IMR-90 (cell line): ENCODE measurements around the gene F13A1. TPM values are rescaled to one million over a fixed set of nuclear protein-coding genes. Genes with fewer than 3 reads are reported as not detected.

Experiments
- ATAC-seq: fragments of 200-7000 bp; cut with Tn5 transposase; 2 replicates; pipeline ENCODE4 v1.9.1; 2020; ENCODE audit warnings: low read depth, mild to moderate bottlenecking, moderate library complexity
- BruUV-seq: library from RNA; stranded (reverse); fragments of 400-500 nt; replicated peaks from 2 replicates; lab custom pipeline; 2021; lab: Mats Ljungman, UMichigan
- CTCF ChIA-PET: fragments of 300-600 bp; formaldehyde crosslinking; extraction: SDS; loops from one replicate; lab custom pipeline; 2021; ENCODE audit warnings: antibody characterized with exemption; lab: Yijun Ruan, JAX
- POLR2A ChIA-PET: fragments of 300-600 bp; sonication (Branson Sonifier 250); formaldehyde crosslinking; loops from one replicate; lab custom pipeline; 2022; ENCODE audit warnings: antibody characterized with exemption; ENCODE audit not compliant: unreplicated experiment; lab: Charles Lee
- DNase-seq: peaks from one replicate; pipeline ENCODE4 v3.0.0; 2013
- H2AFZ ChIP-seq: replicated peaks from 2 replicates; pipeline ENCODE3; 2013; ENCODE audit warnings: low read length, mild to moderate bottlenecking; ENCODE audit not compliant: poor library complexity
- H2AK5ac ChIP-seq: 2 replicates; pipeline ENCODE4 v1.6.1; 2013; ENCODE audit warnings: low read depth, low read length, inconsistent platforms
- H2AK9ac ChIP-seq: replicated peaks from 2 replicates; pipeline ENCODE3; 2013; ENCODE audit warnings: mild to moderate bottlenecking, low read depth, low read length, moderate library complexity; ENCODE audit not compliant: poor library complexity
- H2BK120ac ChIP-seq: 2 replicates; pipeline ENCODE4 v1.6.1; 2013; ENCODE audit warnings: low read depth, low read length, inconsistent platforms
- H2BK15ac ChIP-seq: 3 replicates; pipeline ENCODE4 v1.6.1; 2013; ENCODE audit warnings: low read depth, low read length, inconsistent platforms
- H2BK20ac ChIP-seq: 2 replicates; pipeline ENCODE4 v1.6.1; 2013; ENCODE audit warnings: low read depth, mild to moderate bottlenecking, inconsistent platforms, low read length, moderate library complexity
- H2BK5ac ChIP-seq: 2 replicates; pipeline ENCODE4 v1.6.1; 2013; ENCODE audit warnings: mild to moderate bottlenecking, low read depth, low read length, inconsistent platforms; ENCODE audit not compliant: poor library complexity, severe bottlenecking
- H3K14ac ChIP-seq: replicated peaks from 2 replicates; pipeline ENCODE4 v1.6.1; 2013; ENCODE audit warnings: low read depth, low read length, inconsistent platforms
- H3K18ac ChIP-seq: 2 replicates; pipeline ENCODE4 v1.6.1; 2013; ENCODE audit warnings: low read depth, low read length, control low read depth
- H3K23ac ChIP-seq: 2 replicates; pipeline ENCODE4 v1.6.1; 2013; ENCODE audit warnings: low read depth, low read length, inconsistent platforms
- H3K27ac ChIP-seq: 2 replicates; pipeline ENCODE4 v1.5.1; 2013; ENCODE audit warnings: mild to moderate bottlenecking, control low read depth, low read length; ENCODE audit not compliant: insufficient read depth
- H3K27me3 ChIP-seq: 2 replicates; pipeline ENCODE4 v1.6.1; 2013; ENCODE audit warnings: low read length; ENCODE audit not compliant: control insufficient read depth, insufficient read depth
- H3K36me3 ChIP-seq: 2 replicates; pipeline ENCODE4 v1.6.1; 2013; ENCODE audit warnings: low read length, mixed read lengths; ENCODE audit not compliant: control insufficient read depth, insufficient read depth
- H3K4ac ChIP-seq: 2 replicates; pipeline ENCODE4 v1.6.1; 2013; ENCODE audit warnings: low read depth, low read length, inconsistent platforms
- H3K4me1 ChIP-seq: 2 replicates; pipeline ENCODE4 v1.6.1; 2013; ENCODE audit warnings: low read length, mixed read lengths; ENCODE audit not compliant: control insufficient read depth, insufficient read depth
- H3K4me2 ChIP-seq: 2 replicates; pipeline ENCODE4 v1.6.1; 2013; ENCODE audit warnings: low read depth, mild to moderate bottlenecking, control low read depth, low read length, moderate library complexity
- H3K4me3 ChIP-seq: 2 replicates; pipeline ENCODE4 v1.5.1; 2013; ENCODE audit warnings: low read depth, mild to moderate bottlenecking, control low read depth, low read length, moderate library complexity; ENCODE audit not compliant: insufficient read depth
- H3K56ac ChIP-seq: 2 replicates; pipeline ENCODE4 v1.6.1; 2013; ENCODE audit warnings: low read length, inconsistent platforms; ENCODE audit not compliant: insufficient read depth; ENCODE audit errors: extremely low read depth
- H3K79me1 ChIP-seq, 2 experiments: 2 replicates each; pipeline ENCODE4 v1.6.1; 2013; ENCODE audit warnings: low read length in 2 of 2, inconsistent platforms in 1 of 2, low read depth in 1 of 2
- H3K9ac ChIP-seq: 2 replicates; pipeline ENCODE4 v1.6.1; 2013; ENCODE audit warnings: low read depth, low read length, control low read depth
- H3K9me1 ChIP-seq: 2 replicates; pipeline ENCODE4 v1.6.1; 2013; ENCODE audit warnings: low read length, inconsistent platforms; ENCODE audit not compliant: insufficient read depth
- H3K9me3 ChIP-seq: 2 replicates; pipeline ENCODE4 v1.6.1; 2013; ENCODE audit warnings: low read length; ENCODE audit not compliant: control insufficient read depth, insufficient read depth
- H4K20me1 ChIP-seq: 2 replicates; pipeline ENCODE4 v1.6.1; 2013; ENCODE audit warnings: low read length, inconsistent platforms; ENCODE audit not compliant: insufficient read depth
- H4K5ac ChIP-seq: 2 replicates; pipeline ENCODE4 v1.6.1; 2013; ENCODE audit warnings: mild to moderate bottlenecking, low read depth, low read length, control low read depth
- H4K8ac ChIP-seq, 2 experiments: 2 replicates each; pipeline ENCODE4 v1.6.1; 2013; ENCODE audit warnings: low read depth in 2 of 2, low read length in 2 of 2, control low read depth in 1 of 2, inconsistent platforms in 1 of 2
- H4K91ac ChIP-seq: 2 replicates; pipeline ENCODE4 v1.6.1; 2013; ENCODE audit warnings: low read depth, low read length, inconsistent platforms; ENCODE audit not compliant: insufficient read depth
- CHD1 ChIP-seq: IDR thresholded peaks from 2 replicates; pipeline ENCODE4 v1.6.1; 2012; ENCODE audit warnings: low read depth, low read length, improper control_type of control experiment
- CTCF ChIP-seq: conservative IDR thresholded peaks from 2 replicates; pipeline ENCODE4 v1.5.1; 2012; ENCODE audit warnings: mild to moderate bottlenecking, low read depth, low read length, improper control_type of control experiment
- ELK1 ChIP-seq: fragments of 150-350 bp; IDR thresholded peaks from 2 replicates; pipeline ENCODE4 v1.6.1; 2016; ENCODE audit warnings: low read depth, mild to moderate bottlenecking, low read length, moderate library complexity, borderline replicate concordance
- FOS ChIP-seq: fragments of 150-350 bp; IDR thresholded peaks from 2 replicates; pipeline ENCODE4 v1.6.1; 2016; ENCODE audit warnings: low read depth, low read length
- MAZ ChIP-seq: IDR thresholded peaks from 2 replicates; pipeline ENCODE4 v1.6.1; 2012; ENCODE audit warnings: low read depth, mild to moderate bottlenecking, low read length, improper control_type of control experiment, moderate library complexity, borderline replicate concordance
- MXI1 ChIP-seq: IDR thresholded peaks from 2 replicates; pipeline ENCODE4 v1.6.1; 2012; ENCODE audit warnings: low read depth, mild to moderate bottlenecking, low read length, moderate library complexity, borderline replicate concordance
- NFE2L2 ChIP-seq: fragments of 150-350 bp; IDR thresholded peaks from 2 replicates; pipeline ENCODE4 v1.6.1; 2016; ENCODE audit warnings: low read depth, mild to moderate bottlenecking, low read length
- POLR2A ChIP-seq: IDR thresholded peaks from 2 replicates; pipeline ENCODE4 v1.6.1; 2012; ENCODE audit warnings: mild to moderate bottlenecking, low read depth, low read length
- RCOR1 ChIP-seq: IDR thresholded peaks from 2 replicates; pipeline ENCODE4 v1.6.1; 2012; ENCODE audit warnings: mild to moderate bottlenecking, low read length, improper control_type of control experiment; ENCODE audit not compliant: insufficient replicate concordance
- RFX5 ChIP-seq: IDR thresholded peaks from 2 replicates; pipeline ENCODE4 v1.8.0; 2012; ENCODE audit warnings: low read depth, mild to moderate bottlenecking, low read length, moderate library complexity
- WGBS, 2 experiments: methylation state at CpG; one replicate each; pipeline versions ENCODE4 v1.1.5 to v1.1.7; 2013; ENCODE audit warnings: missing lambda C conversion rate in 2 of 2; ENCODE audit not compliant: insufficient read length in 1 of 2; ENCODE audit errors: extremely low coverage in 2 of 2; 5-methylcytosine and 5-hydroxymethylcytosine counted together
- dilution Hi-C: fragments of 300-500 bp; cut with HindIII; formaldehyde crosslinking; loops from one replicate; pipeline ENCODE4 v1.14.3; 2018; ENCODE audit warnings: low sequenced_read_pairs; ENCODE audit not compliant: unreplicated experiment
- in situ Hi-C: fragments of 300-500 bp; cut with MboI; formaldehyde crosslinking; loops from 3 replicates; pipeline ENCODE4 v1.14.3; 2019; ENCODE audit warnings: low sequenced_read_pairs, inconsistent platforms, mixed read lengths
- intact Hi-C: fragments of 100-400 bp; cut with micrococcal nuclease; formaldehyde crosslinking; loops from 2 replicates; pipeline ENCODE4 v1.10.0; 2022
- polyA plus RNA-seq, 3 experiments: library from polyadenylated mRNA; depleted of rRNA; stranded (reverse); fragments of >200 nt; gene quantifications; 2 replicates each; pipeline ENCODE4 v1.2.3, GENCODE V29; 2012; ENCODE audit warnings: low replicate concordance in 1 of 3
- total RNA-seq: library from RNA; depleted of rRNA; stranded (reverse); fragments of >200 nt; gene quantifications from 2 replicates; pipeline ENCODE4 v1.2.3, GENCODE V29; 2012
- TF ChIP-seq, protein P1 (sequence below): fragments of 150-350 bp; IDR thresholded peaks from 2 replicates; pipeline ENCODE4 v1.6.1; 2017; ENCODE audit warnings: mild to moderate bottlenecking, antibody characterized with exemption, low read length, low read depth

F13A1 gene
- total and polyA plus RNA-seq, 2 of the 4 experiments (the other 2 are of a cell fraction), result not detected

- H2BK15ac ChIP-seq, result no peak overlapping the region
- no peak overlapping the region for H4K91ac ChIP-seq
- no peak overlapping the region for H3K4me3 ChIP-seq
- BruUV-seq, result no TSS peak
- H3K18ac ChIP-seq, result no peak overlapping the region
- in situ Hi-C loops, result no loop called here
- H3K36me3 ChIP-seq, result no peaks in the 10 kb centered on the region
- H3K14ac ChIP-seq, result no peak overlapping the region
- no peak overlapping the region for H4K5ac ChIP-seq
- H3K9me3 ChIP-seq, result peaks cover 13% of the 10 kb centered on the region
- no peak overlapping the region for H4K8ac ChIP-seq
- H3K4ac ChIP-seq, result no peak overlapping the region
- no peak overlapping the region for H2AFZ ChIP-seq
- intact Hi-C loops, result loop anchor here (10.0 kb wide), 1 partner anchor 838 kb away; no protein-coding TSS in a partner anchor
- POLR2A ChIA-PET, result no interaction called here
- H2BK120ac ChIP-seq, result no peak overlapping the region
- H4K20me1 ChIP-seq, result no peaks in the 10 kb centered on the region
- H3K56ac ChIP-seq, result no peak overlapping the region
- H2AK9ac ChIP-seq, result no peak overlapping the region
- DNase-seq (no peak), ATAC-seq (no peak)
- TF ChIP-seq NFE2L2, result no peak
- no peak for TF ChIP-seq MAZ
- TF ChIP-seq ELK1, result no peak
- no peak for TF ChIP-seq FOS
- no peak for TF ChIP-seq MXI1
- TF ChIP-seq, protein P1, sequence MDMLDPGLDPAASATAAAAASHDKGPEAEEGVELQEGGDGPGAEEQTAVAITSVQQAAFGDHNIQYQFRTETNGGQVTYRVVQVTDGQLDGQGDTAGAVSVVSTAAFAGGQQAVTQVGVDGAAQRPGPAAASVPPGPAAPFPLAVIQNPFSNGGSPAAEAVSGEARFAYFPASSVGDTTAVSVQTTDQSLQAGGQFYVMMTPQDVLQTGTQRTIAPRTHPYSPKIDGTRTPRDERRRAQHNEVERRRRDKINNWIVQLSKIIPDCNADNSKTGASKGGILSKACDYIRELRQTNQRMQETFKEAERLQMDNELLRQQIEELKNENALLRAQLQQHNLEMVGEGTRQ, result no peak
- no peak for TF ChIP-seq CHD1
- TF ChIP-seq CTCF, result no peak
- TF ChIP-seq RCOR1, result no peak
- TF ChIP-seq RFX5, result no peak
- no peak for TF ChIP-seq POLR2A
- no peak overlapping the region for H3K4me2 ChIP-seq
- no peaks in the 10 kb centered on the region for H3K27me3 ChIP-seq
- no peak overlapping the region for H2BK5ac ChIP-seq
- H3K9ac ChIP-seq, result no peak overlapping the region
- H2BK20ac ChIP-seq, result no peak overlapping the region
- no peak overlapping the region for H2AK5ac ChIP-seq
- H3K4me1 ChIP-seq, result no peaks in the 10 kb centered on the region
- H3K27ac ChIP-seq, result no peak overlapping the region
- CTCF ChIA-PET, result no interaction called here
- H3K23ac ChIP-seq, result no peak overlapping the region
- H3K79me1 ChIP-seq, result no peaks in the 10 kb centered on the region
- WGBS, 2 experiments, result 0% methylated on average over 1 of the region's 6 CpGs; no CpG with 5 or more reads in 1 of the 2 experiments
- no peaks in the 10 kb centered on the region for H3K9me1 ChIP-seq
- dilution Hi-C loops, result no loop called here
Measured at GRCh38 chr6:6312901-6313441, 7.5 kb downstream of the F13A1 start.
